Measurements from ENCODE around the gene TOE1.

The TOE1 gene

DNA sequence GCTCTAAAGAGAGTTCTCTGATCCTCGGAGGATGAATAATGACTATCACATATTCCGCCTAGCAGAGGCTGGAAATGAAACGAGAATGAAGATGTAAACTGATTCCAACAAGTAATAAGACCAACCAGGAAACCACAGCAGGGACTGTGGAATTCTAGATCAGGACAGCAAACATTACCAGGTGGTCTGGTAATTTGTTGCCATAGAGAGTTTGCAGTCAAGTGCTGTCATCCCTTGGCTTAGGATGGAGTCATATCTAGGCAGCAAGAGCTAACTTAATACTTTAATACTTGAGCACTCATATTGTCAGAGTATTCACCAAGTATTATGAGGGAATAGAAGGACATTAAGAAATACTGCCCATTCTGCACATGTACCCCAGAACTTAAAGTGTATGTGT lies 45.3 kb downstream of the TOE1 start:
- TF ChIP-seq, protein P1, sequence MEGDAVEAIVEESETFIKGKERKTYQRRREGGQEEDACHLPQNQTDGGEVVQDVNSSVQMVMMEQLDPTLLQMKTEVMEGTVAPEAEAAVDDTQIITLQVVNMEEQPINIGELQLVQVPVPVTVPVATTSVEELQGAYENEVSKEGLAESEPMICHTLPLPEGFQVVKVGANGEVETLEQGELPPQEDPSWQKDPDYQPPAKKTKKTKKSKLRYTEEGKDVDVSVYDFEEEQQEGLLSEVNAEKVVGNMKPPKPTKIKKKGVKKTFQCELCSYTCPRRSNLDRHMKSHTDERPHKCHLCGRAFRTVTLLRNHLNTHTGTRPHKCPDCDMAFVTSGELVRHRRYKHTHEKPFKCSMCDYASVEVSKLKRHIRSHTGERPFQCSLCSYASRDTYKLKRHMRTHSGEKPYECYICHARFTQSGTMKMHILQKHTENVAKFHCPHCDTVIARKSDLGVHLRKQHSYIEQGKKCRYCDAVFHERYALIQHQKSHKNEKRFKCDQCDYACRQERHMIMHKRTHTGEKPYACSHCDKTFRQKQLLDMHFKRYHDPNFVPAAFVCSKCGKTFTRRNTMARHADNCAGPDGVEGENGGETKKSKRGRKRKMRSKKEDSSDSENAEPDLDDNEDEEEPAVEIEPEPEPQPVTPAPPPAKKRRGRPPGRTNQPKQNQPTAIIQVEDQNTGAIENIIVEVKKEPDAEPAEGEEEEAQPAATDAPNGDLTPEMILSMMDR (IDR thresholded peaks at IDR 0.05; ENCODE audit: low read depth, low read length) = no peak
- DNase-seq (ENCODE audit: extremely low read depth, low read depth) = no peak

DNA sequence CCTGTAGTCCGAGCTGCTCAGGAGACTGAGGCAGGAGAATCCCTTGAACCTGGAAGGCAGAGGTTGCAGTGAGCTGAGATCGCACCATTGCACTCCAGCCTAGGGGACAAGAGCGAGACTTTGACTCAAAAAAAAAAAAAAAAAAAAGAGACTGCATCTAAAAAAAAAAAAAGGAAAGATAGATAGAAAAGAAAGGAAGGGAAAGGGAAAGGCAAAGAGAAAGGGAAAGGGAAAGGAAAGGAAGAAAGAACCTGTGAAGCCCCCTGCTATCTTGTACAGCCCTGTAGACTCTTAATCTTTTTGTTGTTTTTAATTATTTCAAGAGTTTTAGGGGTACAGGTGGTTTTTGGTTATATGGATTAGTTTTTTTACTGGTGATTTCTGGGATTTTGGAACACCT lies 46.2 kb downstream of the TOE1 start:
- DNase-seq (ENCODE audit: extremely low read depth, low read depth) = no peak
- TF ChIP-seq, protein P1 (IDR thresholded peaks at IDR 0.05; ENCODE audit: low read depth, low read length) = no peak

Data from AG09319 (cell line).